ENCODE results near the gene ANO8.
"Not testable (repeated sequence)": the region's sequence is repeated elsewhere in the genome, so short reads cannot be mapped to it uniquely, and the experiment has no call there.

Gene ANO8

DNA sequence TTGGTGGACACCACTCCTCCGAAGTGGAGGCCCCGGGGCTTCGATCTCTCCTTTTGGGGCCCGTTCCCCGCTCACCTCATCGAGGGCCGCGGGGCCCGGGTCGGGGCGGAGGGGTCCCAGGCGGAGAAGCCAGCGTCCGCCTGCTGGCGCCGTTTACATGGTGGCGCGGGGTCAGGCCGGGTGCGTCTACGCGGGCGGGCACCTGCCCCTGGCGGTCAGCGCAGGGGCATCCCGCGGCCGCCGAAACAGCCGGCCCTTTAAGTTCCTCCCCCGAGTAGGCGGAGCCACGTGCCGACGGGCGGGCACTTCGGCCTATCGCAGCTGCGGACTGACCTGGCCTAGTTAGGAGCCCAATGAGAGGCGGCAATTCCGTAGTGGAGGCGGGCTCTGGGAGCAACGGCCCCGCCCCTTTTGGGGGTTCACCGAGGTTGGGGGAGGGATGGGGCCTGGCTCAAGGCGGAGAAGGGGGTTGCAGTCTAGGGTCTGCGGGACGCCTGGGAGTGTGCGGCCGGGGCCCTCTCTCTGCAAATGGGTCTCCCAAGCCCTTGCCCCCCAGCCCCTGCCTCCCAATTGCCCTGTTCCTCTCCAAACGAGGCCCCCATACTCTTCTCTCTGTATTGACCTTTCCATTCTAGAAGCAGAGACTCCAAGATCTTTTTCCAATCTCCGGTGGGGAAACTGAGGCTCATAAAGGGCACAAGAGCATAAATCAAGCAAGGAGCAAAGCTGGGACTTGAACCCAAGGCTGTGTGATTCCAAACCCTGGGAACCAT lies 31.3 kb downstream of the ANO8 start, which contains the start of gene ABHD8:
Gene ABHD8 (minus strand): TSS at position 259 of the 773 bp plus-strand sequence. CDS start 1,809 bp downstream, outside the sequence.
- peak within 1 kb of the TSS; percentile 69 for H3K4me3 ChIP-seq (ENCODE audit: low read length)
- TF ChIP-seq, protein P1, sequence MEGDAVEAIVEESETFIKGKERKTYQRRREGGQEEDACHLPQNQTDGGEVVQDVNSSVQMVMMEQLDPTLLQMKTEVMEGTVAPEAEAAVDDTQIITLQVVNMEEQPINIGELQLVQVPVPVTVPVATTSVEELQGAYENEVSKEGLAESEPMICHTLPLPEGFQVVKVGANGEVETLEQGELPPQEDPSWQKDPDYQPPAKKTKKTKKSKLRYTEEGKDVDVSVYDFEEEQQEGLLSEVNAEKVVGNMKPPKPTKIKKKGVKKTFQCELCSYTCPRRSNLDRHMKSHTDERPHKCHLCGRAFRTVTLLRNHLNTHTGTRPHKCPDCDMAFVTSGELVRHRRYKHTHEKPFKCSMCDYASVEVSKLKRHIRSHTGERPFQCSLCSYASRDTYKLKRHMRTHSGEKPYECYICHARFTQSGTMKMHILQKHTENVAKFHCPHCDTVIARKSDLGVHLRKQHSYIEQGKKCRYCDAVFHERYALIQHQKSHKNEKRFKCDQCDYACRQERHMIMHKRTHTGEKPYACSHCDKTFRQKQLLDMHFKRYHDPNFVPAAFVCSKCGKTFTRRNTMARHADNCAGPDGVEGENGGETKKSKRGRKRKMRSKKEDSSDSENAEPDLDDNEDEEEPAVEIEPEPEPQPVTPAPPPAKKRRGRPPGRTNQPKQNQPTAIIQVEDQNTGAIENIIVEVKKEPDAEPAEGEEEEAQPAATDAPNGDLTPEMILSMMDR (IDR thresholded peaks at IDR 0.05; ENCODE audit: insufficient read depth, low read depth, low read length, missing control alignments): no peak
- DNase-seq (ENCODE audit: low read depth): peak; percentile 96

GRCh38 chr19:17302391-17303166 lies 32.1 kb downstream of the ANO8 start:
- peak overlapping the region; percentile 69 for H3K4me3 ChIP-seq (ENCODE audit: low read length)
- no peak for DNase-seq (ENCODE audit: low read depth)
- TF ChIP-seq, protein P1 (IDR thresholded peaks at IDR 0.05; ENCODE audit: insufficient read depth, low read depth, low read length, missing control alignments): no peak

GRCh38 chr19:17300992-17301619 lies 33.5 kb downstream of the ANO8 start:
- DNase-seq (ENCODE audit: low read depth): no peak
- H3K4me3 ChIP-seq (ENCODE audit: low read length): no peak overlapping the region
- TF ChIP-seq, protein P1 (IDR thresholded peaks at IDR 0.05; ENCODE audit: insufficient read depth, low read depth, low read length, missing control alignments): no peak

DNA sequence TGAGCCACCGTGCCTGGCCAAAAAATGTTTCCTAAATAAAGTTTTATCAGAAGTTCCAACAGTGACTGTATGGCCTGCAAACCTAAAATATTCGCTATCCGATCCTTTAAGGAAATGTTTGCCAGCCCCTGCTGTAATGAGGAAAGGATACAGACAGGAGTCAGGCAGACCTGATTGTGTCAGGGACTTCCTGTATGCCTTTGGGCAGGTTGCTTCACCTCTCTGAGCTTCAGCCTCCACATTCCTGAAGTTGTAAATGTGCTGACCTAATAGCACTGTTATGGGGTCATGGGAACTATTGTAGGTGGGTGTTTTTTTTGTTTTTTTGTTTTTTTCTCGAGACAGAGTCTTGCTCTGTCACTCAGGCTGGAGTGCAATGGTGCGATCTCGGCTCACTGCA lies 37.7 kb downstream of the ANO8 start:
- TF ChIP-seq, protein P1 (IDR thresholded peaks at IDR 0.05; ENCODE audit: insufficient read depth, low read depth, low read length, missing control alignments): no peak
- DNase-seq (ENCODE audit: low read depth): peak; percentile 87
- no peak overlapping the region for H3K4me3 ChIP-seq (ENCODE audit: low read length)

DNA sequence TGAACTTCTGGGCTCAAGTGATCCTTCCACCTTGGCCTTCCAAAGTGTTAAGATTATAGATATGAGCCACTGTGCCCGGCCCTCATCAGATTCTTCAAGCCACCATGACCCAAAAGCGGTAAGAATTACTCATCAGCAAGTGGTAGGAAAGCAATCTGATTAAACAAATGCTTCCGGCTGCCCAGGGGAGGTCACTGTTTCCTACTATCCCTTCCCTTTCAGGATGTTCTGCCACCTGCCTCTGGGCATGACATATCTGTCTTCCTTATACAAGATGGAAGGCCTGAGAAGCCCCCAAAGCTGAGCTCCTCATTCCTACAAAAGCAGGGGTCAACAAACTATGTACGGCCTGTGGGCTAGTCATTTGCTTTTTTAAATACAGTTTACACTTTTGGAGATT lies 38.4 kb downstream of the ANO8 start:
- peak; percentile 71 for DNase-seq (ENCODE audit: low read depth)
- H3K4me3 ChIP-seq (ENCODE audit: low read length): no peak overlapping the region
- TF ChIP-seq, protein P1 (IDR thresholded peaks at IDR 0.05; ENCODE audit: insufficient read depth, low read depth, low read length, missing control alignments): peak; percentile 25

DNA sequence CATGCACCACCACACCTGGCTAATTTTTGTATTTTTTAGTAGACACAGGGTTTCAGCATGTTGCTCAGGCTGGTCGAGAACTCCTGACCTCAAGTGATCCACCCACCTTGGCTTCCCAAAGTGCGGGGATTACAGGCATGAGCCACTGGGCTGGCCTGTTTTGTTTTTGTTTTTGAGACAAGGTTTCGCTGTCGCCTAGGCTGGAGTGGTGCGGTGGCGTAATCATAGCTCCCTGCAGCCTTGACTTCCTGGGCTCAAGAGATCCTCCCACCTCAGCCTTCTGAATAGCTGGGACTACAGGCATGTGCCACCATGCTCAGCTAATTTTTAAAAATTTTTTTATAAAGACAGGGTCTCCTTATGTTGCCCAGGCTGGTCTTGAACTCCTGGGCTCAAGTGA lies 39.1 kb downstream of the ANO8 start:
- DNase-seq (ENCODE audit: low read depth); H3K4me3 ChIP-seq (ENCODE audit: low read length): not testable (repeated sequence)
